Urothelium cell line (cell line): ENCODE results near the gene GAS6.

Experiments used
- DNase-seq: peaks from one replicate; pipeline ENCODE4 v3.0.0; 2011; ENCODE audit warnings: low spot score, mixed read lengths
- FAIRE-seq: peaks from 2 replicates; lab custom pipeline; 2011; peaks lifted over from hg19 to GRCh38; lab: Jason Lieb, UNC

The GAS6 gene

DNA sequence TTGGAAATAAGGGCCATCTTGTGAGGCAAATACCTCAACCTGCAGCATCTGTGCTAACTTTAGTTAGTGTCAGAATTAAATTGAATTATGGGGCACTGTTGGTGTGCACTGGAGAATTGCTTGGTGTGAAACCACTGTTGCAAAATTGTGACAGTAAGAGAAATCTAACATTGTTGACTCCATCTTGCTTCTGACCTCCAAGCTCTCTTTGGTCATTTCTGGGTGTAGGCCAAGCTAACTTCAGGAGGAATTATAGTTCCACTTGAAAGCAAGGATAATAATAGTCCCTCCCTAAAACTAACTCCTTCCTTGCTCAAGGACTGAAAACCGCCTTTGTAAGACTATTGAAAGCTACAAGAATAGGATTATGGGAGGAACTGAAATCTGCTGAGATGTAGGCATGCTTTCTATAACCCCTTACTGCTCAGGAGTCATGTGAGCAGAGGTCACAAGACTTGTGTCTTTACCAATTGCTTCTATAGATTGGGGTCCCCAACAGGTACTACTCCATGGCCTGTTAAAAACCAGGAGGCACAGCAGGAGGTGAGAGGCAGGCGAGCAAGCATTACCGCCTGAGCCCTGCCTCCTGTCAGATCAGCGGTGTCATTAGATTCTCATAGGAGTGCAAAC, 24.9 kb upstream of the GAS6 start:
- FAIRE-seq (peak; percentile 27), DNase-seq (no peak)

DNA sequence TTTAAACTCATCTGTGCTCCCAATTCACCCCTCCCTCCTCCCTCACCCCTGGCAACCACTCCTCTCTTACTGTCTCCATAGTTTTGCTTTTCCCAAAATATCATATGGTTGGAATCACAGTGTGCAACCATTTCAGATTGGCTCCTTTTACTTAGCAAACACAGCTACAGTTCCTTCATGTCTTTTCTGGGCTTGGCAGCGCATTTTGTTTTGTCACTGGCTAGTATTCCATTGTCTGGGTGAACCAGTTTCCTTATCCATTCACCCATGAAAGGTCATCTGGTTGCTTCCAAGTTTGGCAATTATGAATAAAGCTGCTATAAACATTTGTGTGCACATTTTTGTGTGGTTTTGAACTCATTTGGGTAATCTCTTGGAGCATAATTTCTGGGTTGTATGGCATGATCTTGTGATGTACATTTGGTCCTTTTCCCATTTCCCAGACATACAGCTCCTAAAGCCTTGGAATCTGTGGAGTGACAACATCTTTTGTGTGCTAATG, 23.9 kb upstream of the GAS6 start:
- DNase-seq (no peak), FAIRE-seq (peak; percentile 59)

DNA sequence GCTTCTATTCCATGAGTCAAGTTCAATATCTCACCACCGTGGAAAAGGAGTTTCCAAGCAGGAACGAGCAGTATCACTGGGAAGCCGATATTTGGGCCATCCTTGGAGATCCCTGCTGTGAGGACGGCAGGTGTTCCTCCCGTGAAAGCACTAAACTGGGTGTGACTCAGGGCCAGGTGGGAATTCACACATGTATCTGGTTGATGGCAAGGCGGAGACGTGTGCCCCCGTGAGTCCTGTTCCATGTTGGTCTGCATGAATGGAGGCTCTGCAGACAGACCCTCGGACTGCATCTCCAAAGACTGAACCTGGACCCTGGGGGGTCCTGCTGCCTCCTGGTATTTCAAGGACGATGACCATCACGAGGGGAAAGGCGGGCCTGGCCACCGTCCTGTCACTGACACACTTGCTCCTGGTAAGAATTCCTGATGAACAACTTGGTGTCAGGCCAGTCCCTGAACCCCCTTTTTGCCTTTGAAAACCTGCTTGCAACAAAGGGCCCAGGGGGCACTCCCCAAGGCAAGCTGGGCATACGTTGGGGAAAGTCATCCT, 22.8 kb upstream of the GAS6 start:
- DNase-seq (no peak), FAIRE-seq (peak; percentile 27)

DNA sequence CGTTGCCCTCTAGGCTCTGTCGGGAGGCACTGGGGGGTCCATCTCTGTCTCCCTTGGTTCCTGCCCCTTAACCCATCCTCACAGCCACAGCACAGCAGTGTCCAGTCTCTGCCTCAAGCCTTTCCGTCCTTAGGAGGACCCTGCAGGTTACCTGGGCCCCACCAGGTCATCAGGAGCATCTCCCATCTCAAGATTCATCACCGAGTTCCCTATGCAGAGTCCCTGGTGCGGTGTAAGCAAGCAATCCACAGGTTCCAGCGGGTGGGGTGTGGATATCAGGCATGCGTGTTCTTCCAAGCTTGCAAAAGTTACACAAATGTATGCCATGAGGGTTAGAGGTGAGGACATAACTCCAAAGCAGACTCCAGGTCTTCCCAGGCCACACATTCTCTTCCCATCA, 20.9 kb upstream of the GAS6 start:
- FAIRE-seq (peak; percentile 35), DNase-seq (no peak)

DNA sequence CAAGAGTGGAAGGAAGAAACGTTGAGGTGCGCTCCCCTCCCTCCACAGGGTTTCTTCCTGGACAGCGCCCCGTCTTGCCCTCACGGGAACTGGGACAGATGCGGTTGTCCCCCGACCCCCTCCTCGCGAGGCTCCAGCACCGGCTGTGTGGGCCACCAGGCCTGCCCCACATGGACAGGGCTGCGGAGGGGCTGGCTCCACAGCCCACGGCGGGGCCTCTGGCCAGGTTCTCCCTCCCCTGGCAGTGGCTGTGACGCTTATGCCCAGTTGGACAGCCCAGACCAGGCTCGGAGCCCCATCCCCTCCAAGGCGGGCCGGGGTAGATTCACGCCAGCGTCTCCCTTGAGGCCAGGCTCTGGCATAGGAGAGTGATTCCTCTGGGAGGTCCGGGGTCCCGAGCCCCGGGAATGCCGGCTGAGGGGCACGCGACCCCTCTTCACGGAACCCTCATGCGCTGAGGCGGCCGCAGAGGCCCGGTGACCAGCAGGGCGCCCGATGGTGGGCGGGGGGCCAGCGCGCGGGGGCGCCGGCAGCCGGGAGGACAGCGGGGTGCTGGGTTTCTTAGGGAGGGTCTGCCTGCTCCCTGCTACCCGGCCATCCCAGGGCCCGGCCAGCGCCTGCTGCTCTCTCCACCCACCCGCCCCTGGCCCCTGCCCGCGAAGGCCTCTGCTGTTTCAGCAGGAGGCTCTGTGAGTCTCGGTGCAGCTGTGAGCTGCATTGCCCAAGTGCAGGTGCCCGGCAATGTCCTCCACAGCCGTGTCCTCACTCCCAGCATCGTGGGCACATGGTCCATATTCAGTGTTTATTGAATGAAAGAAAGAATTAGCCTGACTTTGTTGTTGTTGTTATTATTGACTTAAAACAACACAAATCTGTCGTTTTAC, 20.3 kb upstream of the GAS6 start:
- peak; percentile 30 for FAIRE-seq

DNA sequence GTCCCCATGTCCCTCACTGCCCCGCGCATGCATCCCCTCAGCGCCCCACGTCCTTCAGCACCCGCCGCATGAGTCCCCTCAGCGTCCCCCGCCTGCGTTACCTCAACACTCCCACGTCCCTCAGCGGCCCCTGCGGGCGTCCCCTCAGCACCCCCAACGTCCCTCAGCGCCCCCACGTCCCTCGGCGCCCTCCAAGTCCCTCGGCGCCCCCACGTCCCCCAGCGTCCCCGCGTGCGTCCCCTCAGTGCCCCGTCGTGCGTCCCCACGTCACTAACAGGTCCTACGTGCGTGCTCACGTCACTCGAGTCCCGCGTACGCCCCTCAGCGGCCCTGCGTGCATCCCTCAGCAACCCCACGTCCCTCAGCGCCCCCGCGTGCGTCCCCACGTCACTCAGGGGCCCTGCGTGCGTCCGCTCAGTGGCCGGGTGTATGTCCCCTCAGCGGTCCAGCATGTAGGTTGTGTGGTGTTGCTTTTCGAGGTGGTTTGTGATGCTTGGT, 19.5 kb upstream of the GAS6 start:
- peak; percentile 77 for FAIRE-seq

More for the DNA sequence above, 20.3 kb upstream of the GAS6 start:
- DNase-seq: no peak

DNA sequence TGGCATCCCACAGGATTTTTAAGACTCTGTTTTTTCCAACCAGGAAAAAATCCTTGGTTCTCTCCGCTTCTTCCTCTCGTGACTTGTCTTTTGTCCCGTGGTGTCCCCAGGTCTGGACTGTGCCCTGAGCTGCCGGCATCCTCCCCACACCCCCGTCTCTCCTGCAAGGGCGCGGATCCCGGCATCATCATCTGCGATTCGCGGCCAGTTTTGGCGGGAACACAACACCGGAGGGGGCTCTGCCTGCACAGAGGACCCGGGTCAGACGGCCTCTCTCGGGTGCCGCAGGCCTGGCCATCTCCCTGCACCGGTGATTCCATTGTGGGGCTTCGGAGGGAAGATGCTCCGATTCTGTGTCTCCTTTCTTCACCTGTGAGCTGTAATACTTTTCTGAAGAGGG, 18.8 kb upstream of the GAS6 start:
- FAIRE-seq: no peak
- no peak for DNase-seq

More for the DNA sequence above, 19.5 kb upstream of the GAS6 start:
- no peak for DNase-seq

DNA sequence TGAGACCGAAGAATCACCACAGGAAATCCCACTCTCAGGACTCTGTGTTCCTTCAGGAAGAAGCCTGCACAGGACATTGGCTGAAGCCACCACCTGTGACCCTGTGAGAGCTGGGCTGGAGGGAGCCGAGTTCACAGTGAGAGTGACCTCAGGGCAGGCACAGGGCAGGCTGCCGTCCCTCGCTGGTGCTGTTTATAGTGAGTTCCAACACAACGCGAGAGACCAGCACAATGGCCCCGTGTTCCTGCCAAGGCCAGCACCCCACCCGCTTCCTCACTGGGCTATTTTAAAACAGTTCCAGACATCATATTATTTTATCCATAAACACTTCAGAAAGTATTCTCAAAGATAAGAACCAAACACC, 18.4 kb upstream of the GAS6 start:
- no peak for DNase-seq
- peak; percentile 92 for FAIRE-seq

DNA sequence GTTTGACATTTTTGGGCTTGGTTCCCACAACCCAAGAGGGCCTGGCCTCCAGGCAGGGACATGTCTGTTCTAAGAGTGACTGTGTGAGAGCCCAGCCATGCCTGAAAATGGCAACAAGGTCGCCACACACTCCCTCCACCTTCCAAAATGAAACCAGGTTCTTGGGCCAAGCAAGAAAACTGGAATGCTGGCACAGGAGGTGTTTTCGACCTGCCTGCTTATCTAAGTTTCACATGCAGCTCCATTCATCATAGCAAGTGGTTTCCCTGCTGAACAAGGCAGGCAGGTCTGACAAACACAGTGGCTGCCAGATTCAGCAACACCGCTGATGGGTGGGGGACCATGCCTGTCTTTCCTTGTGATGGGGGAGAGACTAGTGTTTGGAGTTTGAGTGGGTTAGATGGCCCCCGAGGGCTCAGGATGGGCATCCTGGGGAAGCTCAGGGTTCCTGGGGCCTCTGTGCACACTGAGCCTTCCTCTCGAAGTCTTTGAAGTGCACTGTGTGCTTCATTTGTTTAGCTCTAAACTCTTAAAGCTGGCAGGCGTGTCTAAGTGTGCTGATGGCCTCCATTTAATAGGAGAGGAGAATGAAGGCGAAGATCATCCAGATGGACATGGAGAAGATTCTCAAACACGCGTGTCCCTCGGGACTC, 17.9 kb upstream of the GAS6 start:
- DNase-seq (no peak), FAIRE-seq (no peak)

DNA sequence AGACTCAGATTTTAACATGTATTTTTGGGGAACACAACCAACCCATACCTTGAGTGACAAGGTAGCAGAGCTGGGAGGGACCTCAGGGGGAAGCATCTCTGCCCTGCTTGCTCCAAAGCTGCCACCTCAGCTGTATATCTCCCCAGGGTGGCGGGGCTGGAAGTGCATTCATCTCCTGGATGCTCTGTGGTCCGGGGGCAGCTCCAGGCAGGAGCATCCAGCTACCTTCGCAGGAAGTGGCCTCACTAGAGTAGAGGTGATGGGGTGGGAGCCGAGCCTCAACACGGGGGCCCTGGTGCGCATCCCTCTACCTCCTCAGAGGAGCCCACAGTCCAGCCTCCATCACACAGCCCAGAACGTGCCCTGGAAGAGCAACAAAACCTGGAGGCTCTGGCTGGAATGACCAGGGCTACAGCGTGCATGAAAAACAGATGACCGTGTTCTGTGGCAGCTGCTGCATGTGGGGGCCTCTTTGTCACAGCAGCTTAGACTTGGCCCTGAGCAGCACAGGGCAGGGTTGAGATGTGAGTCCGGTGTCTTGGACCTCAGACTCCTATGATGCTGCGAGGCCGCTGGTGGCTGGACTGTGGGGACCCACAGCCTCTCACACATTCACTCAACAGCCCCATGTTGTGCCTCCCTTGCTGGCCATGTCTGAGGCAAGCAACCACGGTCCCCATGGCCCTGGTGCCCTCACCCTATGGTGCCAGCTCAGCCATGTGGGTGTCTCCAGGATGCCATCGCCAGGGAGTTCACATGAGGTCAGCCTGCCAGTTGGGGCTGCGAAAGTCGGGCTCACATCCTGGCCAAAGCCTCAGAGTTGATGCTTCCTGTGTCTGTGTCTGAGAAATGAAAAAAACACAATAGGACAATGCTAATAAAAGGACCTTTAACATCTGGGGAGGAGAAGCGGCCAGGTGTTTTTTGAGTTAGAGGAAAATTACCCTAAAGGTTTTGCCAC, 17.1 kb upstream of the GAS6 start:
- DNase-seq (peak; percentile 65), FAIRE-seq (peak; percentile 94)

DNA sequence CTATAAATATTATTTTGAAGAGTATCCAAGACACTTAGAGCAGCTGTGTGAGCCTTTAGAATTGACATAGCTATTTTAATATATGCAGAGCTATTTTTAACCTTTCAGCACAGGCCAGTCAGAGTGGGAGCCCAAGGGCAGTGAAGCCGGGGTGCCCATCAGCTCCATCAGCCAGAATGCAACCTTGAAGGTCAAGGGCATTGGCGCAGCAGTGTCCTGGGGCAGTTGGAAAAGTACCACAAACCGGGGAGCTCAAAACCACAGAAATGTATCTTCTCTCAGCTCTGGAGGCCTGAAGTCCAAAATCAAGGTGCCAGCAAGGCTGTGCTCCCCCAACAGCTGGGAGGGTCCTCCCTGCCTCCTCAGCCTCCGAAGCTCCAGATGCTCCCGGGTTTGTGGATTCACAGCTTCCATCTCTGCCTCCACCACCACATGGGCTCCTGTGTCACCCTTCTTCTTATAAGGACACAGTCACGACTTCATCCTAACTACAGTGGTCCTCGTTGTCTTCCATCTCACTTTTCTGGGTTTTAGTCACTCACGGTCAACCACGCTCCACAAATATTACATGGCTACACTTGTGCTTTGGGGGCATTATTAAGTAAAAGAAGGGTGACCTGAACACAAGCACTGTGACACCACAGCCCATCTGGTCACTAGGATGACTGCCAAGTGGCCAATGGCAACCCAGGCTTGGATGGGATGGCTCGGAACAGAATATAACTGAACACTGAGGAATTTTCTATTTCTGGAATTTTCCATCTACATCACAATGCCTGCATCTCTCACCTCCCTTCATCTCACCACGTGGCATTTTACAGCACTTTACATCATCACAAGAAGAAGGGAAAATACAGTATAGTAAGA, 15.9 kb upstream of the GAS6 start:
- DNase-seq: no peak
- peak; percentile 96 for FAIRE-seq

DNA sequence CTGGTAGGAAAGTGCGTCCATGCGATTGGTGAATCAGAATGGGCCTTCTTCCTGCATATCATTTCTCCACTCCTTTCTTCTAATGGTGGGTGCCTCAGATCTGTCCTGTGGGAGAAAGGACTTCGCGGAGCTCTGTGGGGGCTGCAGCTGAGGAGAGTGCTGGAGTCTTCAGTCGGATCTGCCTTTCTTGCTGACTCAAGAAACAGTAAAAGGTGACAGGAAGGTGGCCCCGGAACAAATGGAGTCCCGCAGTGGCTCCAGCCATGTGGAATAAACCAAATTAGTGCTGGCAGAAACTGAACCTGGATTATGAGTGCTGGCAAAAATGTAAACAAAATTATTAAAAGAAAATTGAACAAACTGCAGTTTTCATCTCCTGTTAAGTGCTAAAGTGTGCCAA, 15.1 kb upstream of the GAS6 start:
- DNase-seq: no peak
- FAIRE-seq: no peak

DNA sequence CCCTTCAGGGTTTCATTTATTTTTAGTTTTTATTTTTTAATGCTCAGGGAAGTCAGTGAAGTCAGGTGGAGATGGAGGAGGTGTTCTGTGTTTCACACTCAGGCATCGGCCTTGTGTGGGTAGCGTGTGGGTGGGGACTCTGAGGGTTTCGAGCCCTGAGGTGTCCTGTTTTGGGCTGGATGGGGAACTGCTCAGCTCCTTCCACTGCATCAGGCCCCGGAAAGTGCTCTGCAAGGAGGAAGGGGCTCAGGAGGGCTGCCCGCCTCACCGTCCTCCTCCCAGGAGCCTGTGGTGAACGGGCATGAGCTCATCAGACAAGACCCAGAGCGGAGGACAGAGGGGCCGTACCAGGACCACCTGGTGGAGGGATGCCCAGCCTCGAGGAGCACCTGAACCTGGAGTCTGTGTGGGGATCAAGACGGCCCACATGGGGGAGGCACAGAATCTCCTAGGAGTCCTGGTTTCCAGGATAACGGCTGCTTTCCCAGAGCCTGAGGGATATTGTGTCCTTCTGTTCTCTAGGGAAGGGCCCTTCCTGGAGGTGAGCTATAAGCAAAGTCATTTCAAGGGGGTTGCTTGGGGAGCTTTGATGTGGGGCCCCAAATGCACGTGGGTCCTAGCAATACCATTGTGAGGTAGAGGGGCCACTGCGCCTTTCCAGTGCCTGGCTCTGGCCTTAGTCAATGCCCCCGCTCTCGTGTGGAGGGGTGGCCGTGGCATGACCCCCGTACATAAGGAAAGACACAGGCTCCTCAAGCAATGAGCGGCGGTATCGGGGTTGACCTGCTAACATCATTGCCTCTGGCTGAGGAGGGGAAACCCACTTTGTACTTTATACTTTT, 13.5 kb upstream of the GAS6 start:
- DNase-seq (no peak), FAIRE-seq (no peak)

DNA sequence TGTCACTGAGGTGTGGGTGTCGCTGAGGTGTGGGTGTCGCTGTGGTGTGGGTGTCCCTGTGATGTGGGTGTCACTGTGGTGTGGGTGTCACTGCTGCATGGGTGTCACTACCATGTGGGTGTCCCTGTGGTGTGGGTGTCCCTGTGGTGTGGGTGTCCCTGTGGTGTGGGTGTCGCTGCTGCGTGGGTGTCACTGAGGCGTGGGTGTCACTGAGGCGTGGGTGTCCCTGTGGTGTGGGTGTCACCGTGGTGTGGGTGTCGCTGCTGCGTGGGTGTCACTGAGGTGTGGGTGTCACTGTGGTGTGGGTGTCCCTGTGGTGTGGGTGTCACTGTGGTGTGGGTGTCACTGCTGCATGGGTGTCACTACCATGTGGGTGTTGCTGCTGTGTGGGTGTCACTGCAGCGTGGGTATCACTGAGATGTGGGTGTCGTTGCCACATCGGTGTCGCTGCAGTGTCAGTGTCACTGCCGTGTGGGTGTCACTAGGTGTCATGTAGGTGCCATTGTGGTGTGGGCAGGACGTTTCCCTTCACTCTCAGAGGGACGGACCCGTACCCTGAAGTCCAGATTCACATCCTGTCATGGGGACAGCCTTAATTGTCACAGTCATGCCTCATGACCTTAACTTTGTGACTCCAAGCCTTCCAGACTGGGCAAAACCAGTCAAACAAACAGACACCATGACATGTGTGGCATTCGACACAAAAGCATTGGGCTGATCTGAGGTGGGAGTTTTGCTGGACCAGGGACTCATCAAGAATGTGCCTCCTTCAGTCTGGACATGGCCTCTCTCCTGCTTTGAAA, 12.7 kb upstream of the GAS6 start:
- DNase-seq: no peak
- no peak for FAIRE-seq

DNA sequence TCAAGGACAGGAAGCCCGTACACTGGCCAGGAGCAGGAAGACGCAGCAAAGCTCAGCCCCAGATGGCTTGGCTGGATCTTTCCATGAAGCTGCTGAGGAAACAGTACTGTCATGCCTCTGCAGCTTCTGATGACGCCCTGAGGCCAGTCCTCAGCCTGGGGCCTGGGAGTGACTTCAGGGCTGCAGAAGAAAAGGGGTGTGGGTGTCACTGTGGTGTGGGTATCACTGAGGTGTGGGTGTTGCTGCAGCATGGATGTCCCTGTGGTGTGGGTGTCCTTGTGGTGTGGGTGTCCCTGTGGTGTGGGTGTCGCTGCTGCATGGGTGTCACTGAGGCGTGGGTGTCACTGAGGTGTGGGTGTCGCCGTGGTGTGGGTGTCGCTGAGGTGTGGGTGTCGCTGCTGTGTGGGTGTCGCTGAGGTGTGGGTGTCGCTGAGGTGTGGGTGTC, 12.0 kb upstream of the GAS6 start:
- DNase-seq: no peak
- FAIRE-seq: peak; percentile 100

DNA sequence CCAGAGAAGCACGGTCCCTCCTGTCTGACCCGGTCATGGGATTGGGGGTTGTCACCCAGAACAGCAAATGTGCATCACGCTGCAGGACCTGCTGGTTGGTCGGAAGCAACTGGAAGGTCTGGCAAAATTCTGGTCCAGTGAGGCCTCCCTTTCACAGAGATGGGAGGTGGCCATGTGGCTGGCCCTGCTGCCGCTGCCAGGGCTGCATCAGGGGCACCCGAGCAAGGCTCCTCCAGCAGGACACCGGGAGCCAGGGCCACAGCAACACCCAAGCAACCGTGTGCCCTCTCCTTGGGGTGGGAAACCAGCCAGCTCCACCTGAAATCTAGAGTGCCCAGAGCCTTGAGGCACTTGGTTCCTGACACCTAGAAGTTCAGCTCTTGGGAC, 11.5 kb upstream of the GAS6 start:
- FAIRE-seq: no peak
- DNase-seq: no peak
